IPS-18c (cell line): ENCODE data around the gene FCGBP.
A peak's percentile ranks its signal among the peaks of the same experiment; 100 is the strongest.
"Not testable (repeated sequence)": the region's sequence is repeated elsewhere in the genome, so short reads cannot be mapped to it uniquely, and the experiment has no call there.

Source experiments
- H3K4me3 ChIP-seq: 2 replicates; pipeline ENCODE4 v1.7.0; 2013; ENCODE audit warnings: low read depth, mild to moderate bottlenecking, low read length, moderate library complexity; ENCODE audit not compliant: insufficient read depth
- H3K9me3 ChIP-seq: one replicate; pipeline ENCODE4 v1.6.1; 2013; ENCODE audit warnings: mild to moderate bottlenecking, low read length, moderate library complexity; ENCODE audit not compliant: control insufficient read depth, insufficient read depth

Gene FCGBP

DNA sequence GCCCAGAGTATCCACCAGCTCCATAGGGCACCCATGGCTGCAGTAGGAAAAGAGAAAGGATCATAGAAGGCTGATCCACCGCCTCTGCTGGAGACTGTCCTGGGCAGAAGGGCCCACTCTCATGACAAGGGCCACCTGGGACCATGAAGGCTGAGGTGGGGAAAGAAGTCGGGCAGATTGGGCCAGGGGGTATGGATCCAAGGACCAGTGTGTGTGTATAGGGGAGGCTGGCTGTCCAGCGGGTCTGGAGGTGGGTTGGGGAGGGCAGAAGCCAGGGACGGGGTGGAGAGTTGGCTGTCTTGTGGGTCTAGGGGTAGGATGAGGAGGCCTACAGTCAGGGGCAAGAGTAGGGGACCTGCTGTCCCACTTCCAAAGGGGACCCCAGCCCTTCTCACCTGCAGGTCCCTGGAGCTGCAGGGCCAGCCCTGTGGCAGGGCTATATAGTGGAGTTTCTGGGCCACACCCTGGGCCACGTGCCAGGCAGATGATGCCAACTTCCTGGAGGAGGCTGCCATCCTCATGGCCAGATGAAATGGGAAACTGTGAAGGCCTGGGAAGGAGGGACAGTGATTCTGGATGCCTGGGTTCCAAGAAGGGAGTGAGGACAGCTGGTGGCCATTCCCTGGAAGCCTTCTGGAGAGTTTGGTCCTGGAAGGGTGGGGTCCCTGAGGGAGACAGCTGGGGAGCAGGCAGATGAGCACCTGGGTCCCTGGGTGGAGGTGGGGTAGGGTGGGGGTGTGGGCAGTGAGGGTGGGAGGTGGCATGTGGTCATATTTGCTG, at the start of gene FCGBP:
Gene FCGBP (minus strand): TSS at position 51 of the 780 bp plus-strand sequence.
- no peaks in the 10 kb centered on the region for H3K9me3 ChIP-seq
- H3K4me3 ChIP-seq: no peak within 1 kb of the TSS

DNA sequence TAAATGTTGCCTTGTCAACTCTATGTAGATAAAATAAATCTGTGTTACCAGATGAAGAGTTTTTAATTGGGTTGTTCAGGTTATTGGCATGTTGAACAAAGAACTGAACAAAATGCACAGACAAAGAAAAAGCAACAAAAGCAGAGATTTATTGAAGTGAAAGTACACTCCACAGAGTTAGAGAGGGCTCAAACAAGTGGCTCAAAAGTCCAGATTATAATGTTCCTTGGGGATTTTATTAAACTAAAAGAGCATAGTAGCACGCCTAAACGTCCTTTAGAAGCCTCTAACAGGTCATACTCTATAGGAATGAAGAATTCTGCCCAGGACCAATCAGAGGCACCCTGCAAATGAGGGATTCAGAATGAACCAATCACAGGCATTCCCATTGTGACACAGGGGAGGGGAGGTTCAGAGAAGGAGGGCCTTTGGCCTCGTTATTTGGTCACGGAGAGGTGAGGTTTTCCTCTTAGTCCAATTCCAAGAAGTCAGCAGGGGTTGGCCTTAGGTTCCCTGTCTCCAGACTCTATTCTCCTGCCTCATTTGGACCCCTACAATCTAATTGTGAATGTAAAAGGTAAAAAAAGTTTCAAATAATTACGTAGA, 49.4 kb upstream of the FCGBP start:
- H3K9me3 ChIP-seq: no peaks in the 10 kb centered on the region

DNA sequence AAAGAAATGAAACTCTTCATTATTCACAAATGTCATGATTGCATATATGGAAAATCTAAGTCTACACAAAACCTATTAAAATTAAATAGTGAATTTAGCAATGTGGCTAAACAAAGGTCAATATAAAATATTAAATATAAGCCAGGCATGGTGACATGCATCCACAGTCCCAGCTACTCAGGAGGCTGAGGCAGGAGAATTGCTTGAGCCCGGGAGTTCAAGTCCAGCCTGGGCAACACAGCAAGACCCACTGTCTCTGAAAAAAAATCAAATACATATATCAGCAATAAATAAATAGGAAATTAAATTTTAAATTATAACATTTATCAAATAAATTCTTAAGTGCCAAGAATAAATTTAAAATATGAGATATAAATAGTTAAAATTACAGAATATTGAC, 48.4 kb upstream of the FCGBP start:
- Histone ChIP-seq H3K4me3 (no peak overlapping the region), H3K9me3 (no peaks in the 10 kb centered on the region)

More for the DNA sequence above, 49.4 kb upstream of the FCGBP start:
- no peak overlapping the region for H3K4me3 ChIP-seq

DNA sequence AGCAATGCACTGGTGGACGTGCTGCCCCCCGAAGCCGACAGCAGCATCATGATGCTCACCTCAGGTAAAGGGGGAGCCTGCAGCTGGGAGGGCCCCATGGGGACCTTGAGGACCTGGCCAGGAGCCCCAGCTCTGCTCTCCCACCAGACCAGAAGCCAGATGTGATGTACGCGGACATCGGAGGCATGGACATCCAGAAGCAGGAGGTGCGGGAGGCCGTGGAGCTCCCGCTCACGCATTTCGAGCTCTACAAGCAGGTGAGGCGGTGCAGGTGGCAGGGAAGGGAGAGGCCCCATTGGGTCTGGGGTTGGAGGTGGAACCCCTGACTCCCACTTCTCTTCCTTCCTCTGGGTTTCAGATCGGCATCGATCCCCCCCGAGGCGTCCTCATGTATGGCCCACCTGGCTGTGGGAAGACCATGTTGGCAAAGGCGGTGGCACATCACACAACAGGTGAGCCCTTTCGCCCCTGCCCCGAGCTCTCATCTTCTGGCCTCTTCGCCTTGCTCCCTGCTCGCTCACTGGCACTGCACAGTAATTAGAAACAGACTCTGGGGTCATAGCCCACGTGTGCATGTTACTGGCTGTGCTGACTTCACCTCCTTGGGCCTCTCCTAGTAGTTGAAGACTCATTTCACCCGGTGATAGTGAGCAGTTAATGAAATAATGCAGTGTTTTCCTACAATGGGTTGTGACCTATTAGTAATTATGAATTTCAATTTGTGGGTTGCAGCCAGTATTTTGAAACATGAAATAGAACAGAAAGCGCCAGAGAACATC, 40.1 kb upstream of the FCGBP start:
- no peak overlapping the region for H3K4me3 ChIP-seq
- H3K9me3 ChIP-seq: no peaks in the 10 kb centered on the region

DNA sequence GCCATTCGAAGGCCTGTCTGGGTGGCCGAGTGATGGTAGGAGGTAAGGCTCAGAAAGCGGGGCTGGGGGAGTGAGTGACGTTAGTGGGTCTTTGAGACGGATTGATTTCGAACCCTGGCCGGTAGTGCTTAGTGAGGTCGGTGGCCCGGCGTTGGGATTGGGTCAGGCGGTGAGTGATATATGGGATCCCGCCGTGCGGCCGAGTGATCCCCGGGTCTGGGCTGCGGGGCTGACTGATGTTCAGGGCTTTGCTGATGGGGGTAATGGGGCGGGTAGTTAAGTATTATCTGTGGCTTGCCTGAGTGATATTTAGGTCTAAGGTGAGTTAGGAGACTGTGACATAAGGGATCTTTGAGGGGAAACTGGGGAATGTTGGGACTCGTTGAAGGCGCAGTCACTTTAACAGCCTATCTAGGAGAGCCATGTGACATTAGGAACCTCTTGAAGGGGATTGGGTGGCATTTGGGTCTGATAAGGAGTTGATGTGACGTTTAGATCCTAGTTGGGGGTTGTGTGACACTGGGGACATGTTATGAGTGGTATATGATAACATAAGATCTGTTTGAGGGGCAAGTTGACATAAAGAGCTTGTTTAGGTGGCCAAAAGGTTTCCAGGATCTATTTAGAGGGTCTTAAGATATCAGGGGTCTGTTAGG, 37.1 kb upstream of the FCGBP start:
- peak overlapping the region; percentile 74 for H3K4me3 ChIP-seq
- H3K9me3 ChIP-seq: no peaks in the 10 kb centered on the region

DNA sequence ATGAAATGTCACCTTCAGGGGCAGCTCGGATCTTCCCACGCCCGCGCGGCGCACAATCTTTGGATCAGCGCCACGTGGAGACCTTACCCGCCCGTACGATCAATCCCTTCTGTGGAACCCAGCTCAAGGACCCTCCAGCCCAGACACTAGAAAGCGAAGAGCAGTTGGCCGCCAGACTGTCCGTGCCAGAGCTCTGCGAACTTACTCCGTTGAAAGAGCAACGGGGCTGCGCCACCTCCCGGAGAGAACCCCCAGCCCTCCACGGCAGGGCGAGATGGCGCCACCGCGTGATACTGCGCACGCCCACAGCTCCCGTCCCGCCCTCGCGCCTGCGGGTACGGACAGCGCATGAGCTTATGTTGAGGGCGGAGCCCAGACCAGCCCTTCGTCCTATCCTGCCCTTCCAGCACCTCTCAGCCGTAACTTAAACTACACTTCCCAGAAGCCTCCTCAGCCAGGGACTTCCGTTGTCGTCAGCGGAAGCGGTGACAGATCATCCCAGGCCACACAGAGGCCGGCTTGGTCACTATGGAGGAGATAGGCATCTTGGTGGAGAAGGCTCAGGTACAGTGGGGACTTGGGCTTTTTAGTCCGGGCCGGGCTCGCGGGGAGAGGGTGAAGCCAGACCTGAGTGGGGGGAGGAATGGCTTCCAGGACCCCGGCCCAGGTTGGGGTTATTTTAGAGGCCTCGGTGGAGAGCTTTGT, 36.4 kb upstream of the FCGBP start, which contains the start of gene PSMC4:
Gene PSMC4 (plus strand): TSS at position 491 of the 705 bp plus-strand sequence. CDS start 38 bp downstream, at position 529.
- H3K9me3 ChIP-seq: no peaks in the 10 kb centered on the region

DNA sequence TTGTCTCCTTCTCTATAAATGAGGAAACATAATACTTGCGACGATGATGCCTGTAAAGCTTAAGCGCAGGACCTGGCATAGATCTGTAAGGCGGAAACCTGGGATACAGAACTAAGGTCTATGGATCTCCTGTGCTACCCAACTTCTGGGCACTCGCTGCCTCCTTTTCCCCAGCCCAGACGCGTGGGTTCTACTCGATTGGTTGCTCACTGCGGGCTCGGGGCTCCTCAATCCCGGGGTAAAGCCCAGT, 35.9 kb upstream of the FCGBP start:
- Histone ChIP-seq H3K4me3 (peak overlapping the region; percentile 61), H3K9me3 (no peaks in the 10 kb centered on the region)

More for the DNA sequence above, 36.4 kb upstream of the FCGBP start, which contains the start of gene PSMC4:
- peak within 1 kb of the TSS; percentile 74 for H3K4me3 ChIP-seq

DNA sequence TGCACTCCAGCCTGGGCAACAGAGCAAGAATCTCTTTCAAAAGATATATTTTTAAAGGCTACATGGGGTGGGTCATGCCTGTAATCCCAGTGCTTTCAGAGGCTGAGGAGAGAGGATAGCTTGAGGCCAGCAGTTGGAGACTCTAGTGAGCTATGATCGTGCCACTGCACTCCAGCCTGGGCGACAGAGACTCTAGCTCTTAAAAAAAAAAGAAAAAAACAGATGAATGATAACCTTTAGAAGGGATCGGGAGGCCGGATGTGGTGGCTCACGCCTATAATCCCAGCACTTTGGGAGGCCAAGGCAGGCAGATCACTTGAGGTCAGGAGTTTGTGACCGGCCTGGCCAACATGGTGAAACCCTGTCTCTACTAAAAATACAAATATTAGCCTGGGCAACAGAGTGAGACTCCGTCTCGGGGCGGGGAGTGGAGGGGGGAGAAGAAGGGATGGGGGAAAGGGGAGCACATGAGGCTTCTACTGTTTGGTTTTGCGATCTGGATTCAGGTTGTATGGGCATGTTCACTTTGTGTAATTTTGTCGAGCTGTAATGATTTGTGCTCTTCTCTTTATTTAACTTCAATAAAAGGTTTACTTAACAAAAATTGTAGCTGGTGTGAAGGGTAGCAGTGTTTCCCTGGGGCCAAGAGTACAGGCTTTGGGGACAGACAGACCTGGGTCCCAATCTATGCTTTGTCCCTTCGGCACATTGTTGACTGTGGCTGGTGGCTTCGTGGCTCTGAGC, 35.4 kb upstream of the FCGBP start:
- peak overlapping the region; percentile 61 for H3K4me3 ChIP-seq

DNA sequence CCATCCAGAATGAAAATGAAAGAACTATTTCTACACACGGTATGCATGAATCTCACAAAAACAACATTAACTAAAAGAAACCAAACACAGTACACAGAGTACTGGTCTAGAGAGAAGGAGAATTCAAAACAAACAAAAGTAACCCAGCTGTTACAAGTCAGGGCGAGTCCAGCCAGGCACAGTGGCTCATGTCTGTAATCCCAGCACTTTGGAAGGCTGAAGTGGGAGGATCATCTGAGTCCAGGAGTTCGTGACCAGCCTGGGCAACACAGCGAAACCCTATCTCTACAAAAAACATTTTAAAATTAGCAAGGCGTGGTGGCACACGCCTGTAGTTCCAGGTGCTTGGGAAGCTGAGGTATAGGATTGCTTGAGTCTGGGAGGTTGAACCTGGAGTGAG, 34.8 kb upstream of the FCGBP start:
- Histone ChIP-seq H3K9me3 (no peaks in the 10 kb centered on the region), H3K4me3 (no peak overlapping the region)

More for the DNA sequence above, 35.4 kb upstream of the FCGBP start:
- H3K9me3 ChIP-seq: no peaks in the 10 kb centered on the region

DNA sequence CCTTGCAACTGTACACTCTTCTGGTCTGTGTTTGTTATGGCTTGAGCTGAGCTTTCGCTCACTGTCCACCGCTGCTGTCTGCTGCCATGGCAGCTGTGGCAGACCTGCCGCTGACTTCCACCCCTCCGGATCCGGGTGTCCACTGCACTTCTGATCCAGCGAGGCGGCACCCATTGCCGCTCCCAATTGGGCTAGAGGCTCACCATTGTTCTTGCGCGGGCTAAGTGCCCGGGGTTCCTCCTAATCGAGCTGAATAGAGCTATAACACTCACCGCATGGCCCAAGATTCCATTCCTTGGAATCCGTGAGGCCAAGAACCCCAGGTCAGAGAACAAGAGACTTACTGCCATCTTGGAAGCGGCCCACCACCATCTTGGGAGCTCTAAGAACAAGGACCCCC, 34.4 kb upstream of the FCGBP start:
- Histone ChIP-seq H3K4me3 (no peak overlapping the region), H3K9me3 (no peaks in the 10 kb centered on the region)

DNA sequence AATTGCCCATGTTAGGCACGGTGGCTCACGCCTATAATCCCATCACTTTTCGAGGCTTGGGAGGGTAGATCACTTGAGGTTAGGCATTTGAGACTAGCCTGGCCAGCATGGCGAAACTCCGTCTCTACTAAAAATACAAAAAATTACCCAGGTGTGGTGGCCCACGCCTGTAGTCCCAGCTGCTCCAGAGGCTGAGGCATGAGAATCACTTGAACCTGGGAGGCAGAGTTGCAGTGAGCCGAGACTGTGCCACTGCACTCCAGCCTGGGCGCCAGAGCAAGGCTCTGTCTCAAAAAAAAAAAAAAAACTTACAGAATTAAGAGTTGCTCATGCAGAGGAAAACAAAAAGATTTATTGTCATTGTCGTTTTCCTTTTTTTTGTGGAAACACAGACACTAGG, 33.1 kb upstream of the FCGBP start:
- H3K9me3 ChIP-seq: no peaks in the 10 kb centered on the region

DNA sequence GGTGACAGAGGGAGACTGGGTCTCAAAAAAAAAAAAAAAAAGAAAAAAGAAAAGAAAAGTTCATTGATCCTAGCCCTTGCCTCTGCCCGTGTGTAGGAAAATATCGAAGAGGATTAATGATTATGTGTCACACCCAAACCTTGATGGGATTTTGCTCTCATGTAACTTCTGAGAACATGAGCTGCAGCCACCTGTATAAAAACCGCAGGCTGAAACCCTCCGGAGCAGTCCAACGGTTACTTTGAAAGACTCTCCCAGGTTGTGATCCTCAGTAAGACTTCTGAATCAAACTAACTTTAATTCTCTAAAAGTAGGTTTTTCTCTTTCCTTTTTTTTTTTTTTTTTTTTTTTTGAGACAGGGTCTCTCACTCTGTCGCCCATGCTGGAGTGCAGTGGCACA, 32.2 kb upstream of the FCGBP start:
- Histone ChIP-seq H3K9me3 (no peaks in the 10 kb centered on the region), H3K4me3 (no peak overlapping the region)

More for the DNA sequence above, 33.1 kb upstream of the FCGBP start:
- H3K4me3 ChIP-seq: no peak overlapping the region

DNA sequence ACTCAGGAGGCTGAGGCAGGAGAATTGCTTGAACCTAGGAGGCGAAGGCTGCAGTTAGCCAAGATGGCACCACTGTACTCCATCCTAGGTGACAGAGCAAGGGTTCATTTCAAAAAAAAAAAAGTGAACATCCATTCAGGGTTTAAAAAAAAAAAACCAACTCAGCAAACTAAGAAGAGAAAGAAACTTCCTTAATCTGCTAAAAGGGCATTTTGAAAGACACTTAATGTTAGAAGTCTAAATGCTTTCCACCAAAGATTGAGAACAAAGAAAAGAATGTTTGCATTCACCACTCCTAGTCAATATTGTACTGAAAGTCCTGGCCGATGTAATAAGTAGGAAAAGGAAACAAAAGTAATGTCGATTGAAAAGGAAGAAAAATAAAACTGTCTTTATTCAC, 29.5 kb upstream of the FCGBP start:
- no peak overlapping the region for H3K4me3 ChIP-seq
- no peaks in the 10 kb centered on the region for H3K9me3 ChIP-seq

DNA sequence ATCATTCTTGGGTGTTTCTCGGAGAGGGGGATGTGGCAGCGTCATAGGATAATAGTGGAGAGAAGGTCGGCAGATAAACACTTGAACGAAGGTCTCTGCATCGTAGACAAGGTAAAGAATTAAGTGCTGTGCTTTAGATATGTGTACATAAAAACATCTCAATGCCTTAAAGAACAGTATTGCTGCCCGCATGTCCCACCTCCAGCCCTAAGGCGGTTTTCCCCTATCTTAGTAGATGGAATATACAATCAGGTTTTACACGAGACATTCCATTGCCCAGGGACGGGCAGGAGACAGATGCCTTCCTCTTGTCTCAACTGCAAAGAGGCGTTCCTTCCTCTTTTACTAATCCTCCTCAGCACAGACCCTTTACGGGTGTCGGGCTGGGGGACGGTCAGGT, 25.0 kb upstream of the FCGBP start:
- not testable (repeated sequence) for H3K4me3 ChIP-seq, H3K9me3 ChIP-seq

DNA sequence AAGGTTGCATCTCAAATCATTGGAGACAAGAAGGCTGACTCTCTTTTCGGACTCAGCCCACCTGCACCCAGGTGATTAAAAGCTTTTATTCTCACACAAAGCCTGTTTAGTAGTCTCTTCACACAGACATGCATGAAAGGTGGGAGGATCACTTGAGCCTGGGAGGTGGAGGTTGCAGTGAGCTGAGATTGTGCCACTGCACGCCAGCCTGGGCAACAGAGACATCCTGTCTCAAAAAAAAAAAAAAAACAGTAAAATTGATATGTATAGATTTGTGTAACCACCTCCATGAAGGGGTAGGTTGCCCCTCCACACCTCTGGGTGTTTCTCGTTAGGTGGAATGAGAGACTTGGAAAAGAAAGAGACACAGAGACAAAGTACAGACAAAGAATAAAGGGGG, 24.5 kb upstream of the FCGBP start:
- H3K4me3 ChIP-seq, H3K9me3 ChIP-seq: not testable (repeated sequence)

DNA sequence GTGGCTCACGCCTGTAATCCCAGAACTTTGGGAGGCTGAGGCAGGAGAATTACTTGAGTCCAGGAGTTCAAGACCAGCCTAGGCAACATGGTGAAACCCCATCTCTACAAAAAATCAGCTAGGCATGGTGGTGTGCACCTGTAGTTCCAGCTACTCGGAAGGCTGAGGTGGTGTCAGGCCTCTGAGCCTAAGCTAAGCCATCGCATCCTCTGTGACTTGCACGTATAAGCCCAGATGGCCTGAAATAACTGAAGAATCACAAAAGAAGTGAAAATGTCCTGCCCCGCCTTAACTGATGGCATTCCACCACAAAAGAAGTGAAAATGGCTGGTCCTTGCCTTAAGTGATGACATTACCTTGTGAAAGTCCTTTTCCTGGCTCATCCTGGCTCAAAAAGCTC, 23.5 kb upstream of the FCGBP start:
- H3K4me3 ChIP-seq, H3K9me3 ChIP-seq: not testable (repeated sequence)
